NCI-H748 (cell line): ENCODE results near the gene CCL5.

Source experiments
- DNase-seq: peaks from one replicate; lab custom pipeline; 2025; ENCODE audit not compliant: unreplicated experiment; lab: John Stamatoyannopoulos, UW

CCL5 gene

DNA sequence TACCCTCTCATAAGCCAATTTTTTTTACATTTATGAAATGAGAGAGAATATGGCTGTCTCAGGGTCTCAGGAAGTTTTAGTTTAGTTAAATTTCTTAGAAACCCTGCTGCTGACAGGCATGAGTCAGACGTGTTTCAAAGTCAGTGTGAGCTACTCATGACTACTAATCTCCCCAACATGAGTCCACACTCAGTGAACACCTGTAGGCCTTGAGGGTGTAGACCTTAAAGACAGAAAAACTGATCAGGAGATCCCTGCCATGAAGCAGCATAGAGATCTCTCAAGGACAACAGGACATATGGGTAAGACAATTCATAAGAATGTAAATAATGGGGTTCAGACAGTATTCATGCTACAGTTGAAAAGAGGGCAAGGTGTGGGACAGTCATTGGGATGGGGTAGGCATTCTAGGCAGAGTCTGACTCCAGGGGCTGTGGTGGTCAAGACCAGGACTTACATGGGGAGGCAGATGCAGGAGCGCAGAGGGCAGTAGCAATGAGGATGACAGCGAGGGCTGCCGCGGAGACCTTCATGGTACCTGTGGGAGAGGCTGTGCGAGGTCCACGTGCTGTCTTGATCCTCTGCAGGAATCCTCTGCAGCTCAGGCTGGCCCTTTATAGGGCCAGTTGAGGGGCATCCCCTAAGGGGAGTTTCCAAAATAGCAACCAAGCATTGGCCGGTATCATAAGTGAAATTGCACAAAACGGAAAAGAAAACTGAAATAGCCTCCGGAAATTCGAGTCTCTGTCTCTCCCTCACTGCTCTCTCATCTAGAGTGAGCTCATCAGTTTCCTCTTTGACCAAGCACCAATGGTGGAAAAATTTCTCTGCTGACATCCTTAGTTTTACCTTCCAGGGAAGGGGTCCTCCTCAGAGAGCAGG is at the start of gene CCL5:
TSS of gene CCL5 (minus strand) at position 588 of the 882 bp plus-strand sequence.
- DNase-seq: no peak

DNA sequence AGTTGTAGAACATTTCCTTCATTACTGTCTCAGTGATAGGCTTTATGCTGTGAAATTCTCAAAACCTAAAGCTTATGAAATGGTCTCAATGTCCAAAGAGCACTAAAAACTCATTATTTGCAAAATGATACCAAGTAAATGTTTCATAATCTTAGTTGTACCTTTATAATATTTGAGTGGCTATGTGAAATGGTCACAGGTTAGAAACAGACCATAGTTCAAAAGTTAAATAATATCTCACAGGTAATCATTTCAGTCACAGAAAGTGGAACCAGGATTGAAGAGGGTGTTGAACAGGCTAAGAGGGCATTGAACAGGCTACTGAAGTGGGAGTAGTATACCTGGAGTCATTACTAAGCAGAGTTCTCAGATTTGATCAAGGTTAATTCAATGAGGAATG is 47.6 kb upstream of the CCL5 start:
- DNase-seq: no peak

DNA sequence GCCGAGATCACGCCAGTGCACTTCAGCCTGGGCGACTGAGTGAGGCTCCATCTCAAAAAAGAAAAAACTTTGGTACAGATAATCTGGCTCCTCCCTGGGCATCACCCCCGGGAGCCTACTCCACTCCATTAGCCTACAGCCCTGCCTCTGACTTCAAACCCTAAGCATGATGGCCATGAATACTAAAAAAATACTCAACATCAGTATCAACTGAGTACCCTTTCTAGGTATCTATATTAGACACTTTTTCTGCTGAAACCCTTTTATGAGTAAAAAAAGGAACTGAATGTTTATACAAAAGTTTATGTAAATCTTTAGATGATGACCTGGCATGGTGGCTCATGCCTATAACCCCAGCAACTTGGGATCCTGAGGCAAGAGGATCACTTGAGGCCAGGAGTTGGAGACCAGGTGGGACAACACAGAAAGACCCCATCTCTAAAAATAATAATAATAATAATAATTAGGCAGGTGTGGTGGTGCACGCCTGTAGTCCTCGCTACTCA is 43.5 kb upstream of the CCL5 start:
- no peak for DNase-seq

DNA sequence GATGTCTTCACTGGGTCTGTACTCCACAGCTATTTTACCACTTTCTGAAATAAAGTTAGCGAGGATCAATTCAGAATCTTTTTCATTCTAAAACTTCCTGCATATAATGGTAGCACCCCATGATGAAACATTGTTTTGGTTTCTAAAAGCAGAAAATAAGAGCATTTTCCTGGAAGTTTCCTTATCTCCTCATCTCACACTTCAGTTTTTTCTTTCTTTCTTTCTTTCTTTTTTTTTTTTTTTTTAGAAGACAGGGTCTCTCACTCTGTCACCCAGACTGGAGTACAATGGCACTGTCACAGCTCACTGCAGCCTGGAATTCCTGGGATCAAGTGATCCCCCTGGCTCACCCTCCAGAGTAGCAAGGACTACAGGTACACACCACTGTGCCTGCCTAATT is 40.1 kb upstream of the CCL5 start:
- DNase-seq: no peak

- DNase-seq: no peak
Measured at GRCh38 chr17:35918665-35919064, 38.5 kb upstream of the CCL5 start.

GRCh38 chr17:35917519-35918213 is 37.5 kb upstream of the CCL5 start:
- no peak for DNase-seq

DNA sequence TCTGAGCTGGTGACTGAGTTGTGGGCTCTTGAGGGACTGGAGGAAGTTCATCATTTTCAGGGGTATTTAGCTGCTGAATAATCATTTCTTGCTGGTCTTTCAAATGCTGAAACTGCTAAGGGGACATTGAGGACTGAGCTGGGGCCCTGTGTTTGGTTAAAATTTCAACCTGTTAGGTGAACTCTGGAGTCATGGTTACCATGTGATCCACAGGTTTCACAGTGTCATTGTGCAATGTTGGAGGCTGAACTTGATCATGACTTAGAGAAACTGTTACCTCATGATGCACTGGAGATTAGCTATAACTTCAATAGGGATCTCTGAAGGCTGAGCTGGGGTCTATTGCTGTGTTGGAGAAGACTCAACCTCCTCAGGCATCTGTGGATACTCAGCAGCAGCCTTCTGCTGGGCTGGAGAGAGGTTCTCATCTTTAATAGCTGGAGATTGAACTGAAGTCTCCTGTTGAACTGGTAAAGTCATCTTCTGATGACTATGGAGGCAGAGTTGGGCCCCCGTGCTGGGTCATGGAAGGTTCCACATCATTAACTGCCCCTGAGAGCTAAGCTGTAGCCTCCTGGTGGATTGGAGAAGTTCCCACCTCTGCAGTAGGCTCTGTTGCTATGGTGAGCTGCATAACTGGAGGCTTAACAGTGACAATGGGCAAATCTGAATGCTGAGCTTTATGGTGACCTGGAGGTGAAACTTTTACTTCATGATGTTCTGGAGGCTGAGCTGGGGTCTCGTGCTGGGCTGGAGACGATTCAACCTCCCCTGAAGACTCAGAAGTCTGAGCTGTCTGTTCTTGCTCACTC is 35.2 kb upstream of the CCL5 start:
- no peak for DNase-seq

DNA sequence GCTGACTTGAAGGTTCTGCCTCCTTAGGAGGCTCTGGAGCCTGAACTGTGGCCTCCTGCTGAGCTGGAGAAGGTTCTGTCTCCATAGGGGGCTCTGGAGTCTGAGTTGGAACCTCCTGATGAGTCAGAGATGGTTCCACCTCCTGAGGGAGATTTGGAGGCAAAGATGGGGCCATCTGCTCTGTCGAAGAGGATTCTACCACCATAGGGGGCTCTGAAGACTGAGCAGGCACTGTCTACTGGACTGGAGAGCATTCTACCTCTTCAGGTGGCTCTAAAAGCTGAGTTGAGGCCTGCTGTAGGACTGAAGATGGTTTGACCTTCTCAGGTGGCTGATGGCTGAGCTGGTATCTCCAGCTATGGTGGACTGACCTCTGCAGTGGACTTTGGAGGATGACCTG is 34.2 kb upstream of the CCL5 start:
- DNase-seq: no peak

GRCh38 chr17:35913609-35914008 is 33.4 kb upstream of the CCL5 start:
- DNase-seq: no peak

- no peak for DNase-seq
Measured at GRCh38 chr17:35912942-35913341, 32.8 kb upstream of the CCL5 start.

- DNase-seq: no peak
Measured at GRCh38 chr17:35912339-35912912, 32.3 kb upstream of the CCL5 start.

DNA sequence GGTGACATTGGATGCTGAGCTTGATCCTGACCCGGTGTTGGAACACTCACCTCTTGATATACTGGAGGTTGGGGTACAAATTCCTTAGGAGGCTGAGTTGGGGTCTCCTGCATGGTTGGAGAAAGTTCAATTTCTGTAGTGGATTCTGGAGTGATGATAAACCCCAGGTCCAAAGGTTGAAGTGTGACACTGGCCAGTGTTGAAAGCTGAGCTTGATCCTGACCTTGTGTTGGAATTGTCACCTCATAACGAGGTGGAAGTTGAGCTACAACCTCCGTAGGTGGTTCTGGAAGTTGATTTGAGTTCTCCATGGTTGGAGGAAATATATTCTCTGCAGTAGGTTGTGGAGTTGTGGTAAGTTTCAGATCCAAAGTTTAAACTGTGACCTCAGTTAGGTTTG is 29.2 kb upstream of the CCL5 start:
- no peak for DNase-seq

GRCh38 chr17:35907691-35908090 is 27.5 kb upstream of the CCL5 start:
- no peak for DNase-seq

DNA sequence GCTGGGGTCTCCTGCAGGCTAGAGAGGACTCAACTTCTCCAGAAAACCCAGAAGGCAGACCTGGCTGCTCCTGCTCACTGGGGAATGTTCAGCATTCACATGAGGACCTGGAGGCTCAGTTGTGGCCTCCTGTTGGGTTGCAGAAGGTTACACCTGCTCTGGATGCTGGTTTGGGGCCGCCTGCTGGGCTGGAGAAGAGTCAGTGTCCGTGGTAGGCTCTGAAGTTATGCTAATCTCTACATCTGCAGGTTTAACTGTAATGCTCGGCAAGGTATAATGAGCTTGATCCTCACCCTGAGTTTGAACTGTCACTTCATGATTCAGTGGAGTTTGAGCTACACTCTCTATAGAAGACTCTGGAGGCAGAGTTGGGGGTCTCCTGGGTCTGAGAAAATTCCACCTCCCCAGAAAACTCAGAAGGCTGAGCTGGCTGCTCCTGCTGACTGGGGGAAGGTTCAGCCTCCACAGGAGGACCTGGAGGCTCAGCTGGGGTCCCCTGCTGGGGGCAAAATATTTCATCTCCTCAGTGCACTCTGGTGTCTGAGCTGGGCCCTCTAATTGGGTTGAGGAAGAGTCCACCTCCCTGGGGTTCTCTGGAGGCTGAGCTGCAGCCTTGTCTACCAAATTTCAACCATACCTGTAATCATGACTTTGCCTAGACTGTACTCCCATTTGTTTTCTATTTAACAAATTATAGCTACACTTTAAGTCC is 26.9 kb upstream of the CCL5 start:
- DNase-seq: no peak

DNA sequence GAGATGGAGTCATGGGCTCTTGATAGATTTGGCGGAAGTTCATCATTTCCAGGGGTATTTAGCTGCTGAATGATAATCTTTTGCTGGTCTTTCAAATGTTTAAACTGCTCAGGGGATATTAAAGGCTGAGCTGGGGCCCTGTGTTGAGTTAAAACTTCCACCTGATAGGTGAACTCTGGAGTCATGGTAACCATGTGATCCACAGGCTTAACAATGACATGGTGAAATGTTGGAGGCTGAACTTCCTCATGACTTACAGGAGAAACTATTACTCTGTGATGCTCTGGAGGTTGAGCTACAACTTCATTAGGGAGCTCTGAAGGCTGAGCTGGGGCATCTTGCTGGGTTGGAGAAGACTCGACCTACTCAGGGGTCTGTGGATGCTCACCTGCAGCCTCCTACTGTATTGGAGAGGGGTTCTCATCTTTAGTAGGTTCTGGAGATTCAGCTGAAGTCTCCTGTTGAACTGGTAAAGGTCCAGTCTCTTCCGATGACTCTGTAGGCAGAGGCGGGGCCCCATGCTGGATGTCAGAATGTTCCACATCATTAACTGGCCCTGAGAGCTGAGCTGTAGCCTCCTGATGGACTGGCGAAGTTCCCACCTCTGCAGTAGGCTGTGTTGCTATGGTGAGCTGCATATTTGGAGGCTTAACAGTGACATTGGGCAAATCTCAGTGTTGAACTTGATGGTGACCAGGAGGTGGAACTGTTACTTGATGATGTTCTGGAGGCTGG is 26.2 kb upstream of the CCL5 start:
- no peak for DNase-seq

- DNase-seq: no peak
Measured at GRCh38 chr17:35903451-35903850, 23.3 kb upstream of the CCL5 start.

DNA sequence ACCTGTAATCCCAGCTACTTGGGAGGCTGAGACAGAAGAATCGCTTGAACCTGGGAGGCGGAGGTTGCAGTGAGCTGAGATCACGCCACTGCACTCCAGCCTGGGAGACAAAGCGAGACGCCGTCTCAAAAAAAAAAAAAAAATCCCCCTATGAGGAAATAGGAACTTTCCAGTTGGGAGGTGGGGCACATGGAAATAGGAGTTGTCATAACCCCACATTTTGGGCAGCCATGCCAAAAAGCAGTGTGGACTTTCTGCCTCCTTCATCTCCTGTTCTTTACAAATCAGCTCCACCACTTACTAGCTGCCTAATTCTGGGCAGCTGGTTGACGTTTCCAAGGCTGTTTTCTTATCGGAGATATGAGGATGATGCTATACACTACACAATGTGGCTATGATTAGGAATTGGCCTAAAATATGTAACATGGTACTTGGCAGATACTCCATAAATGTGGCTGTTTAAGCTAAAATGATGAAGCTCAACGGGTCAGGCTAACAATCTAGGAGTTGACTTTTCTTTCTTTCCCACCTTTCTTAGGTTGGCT is 21.5 kb upstream of the CCL5 start:
- no peak for DNase-seq

DNA sequence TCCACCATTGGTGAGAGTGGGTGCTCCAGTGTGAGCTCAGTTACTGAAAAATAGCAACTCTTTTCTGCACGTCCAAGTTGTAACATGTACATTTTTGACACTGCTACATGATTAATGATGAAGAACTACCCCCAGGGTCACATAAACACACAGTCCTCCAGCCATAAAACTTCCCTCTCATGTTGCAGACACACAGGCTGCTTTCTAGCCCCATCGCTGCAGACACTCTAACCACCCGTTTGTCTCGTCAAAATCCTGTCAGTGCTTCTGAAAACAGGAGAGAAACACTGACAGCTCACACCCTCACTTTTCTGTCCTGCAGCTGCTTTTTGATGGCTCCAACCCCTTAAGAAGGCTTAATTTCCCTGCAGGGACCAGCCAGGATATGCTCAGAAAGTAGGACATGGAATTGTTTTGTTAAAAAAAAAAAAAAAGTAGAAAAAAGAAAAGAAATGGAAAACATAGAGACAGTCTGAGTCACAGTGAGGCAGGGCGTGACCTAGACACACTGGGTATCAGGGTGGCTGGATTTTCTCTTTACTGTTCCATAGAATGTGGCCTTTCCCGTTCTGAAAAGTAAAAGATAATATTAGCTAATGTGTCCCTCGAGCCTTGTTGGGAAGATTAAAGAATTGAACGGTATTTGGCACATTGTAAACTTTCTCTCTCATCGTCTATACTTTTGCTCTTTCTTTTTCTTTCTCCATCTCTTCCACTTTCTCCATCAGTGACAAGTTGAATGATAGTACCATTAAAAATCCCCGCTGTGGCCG is 20.7 kb upstream of the CCL5 start:
- DNase-seq: no peak

DNA sequence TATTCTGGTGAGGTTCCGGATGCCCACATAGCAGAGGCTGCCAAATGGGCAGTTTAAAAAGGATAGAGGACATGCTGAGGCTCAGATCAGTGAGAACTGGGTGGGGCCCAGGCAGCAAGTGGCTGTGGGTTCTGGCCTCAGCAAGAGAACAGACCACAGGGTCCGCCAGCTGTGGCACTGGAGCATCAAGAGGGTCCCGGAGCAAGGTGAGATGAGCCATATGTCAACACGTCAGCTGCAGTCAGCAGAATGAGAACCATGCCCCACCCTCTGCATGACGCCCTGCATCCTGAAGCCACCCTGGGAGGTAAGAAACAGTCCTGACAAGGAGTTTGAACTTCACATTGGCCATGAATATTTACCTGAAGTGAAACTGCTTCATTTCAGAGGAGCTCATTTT is 20.1 kb upstream of the CCL5 start:
- no peak for DNase-seq
